RWPE1 (cell line): ENCODE measurements around the gene DDX47.
"Not testable (repeated sequence)": the region's sequence is repeated elsewhere in the genome, so short reads cannot be mapped to it uniquely, and the experiment has no call there.

Source experiments
- CTCF ChIA-PET: fragments of 350-600 bp; sonication (Branson Sonifier 250); formaldehyde crosslinking; extraction: SDS; loops from one replicate; lab custom pipeline; 2021; lab: Yijun Ruan, JAX
- POLR2A ChIA-PET: fragments of 400-600 bp; formaldehyde crosslinking; extraction: SDS; loops from one replicate; lab custom pipeline; 2020; ENCODE audit warnings: antibody characterized with exemption; ENCODE audit not compliant: low non-redundant PET; lab: Yijun Ruan, JAX
- DNase-seq: peaks from one replicate; pipeline ENCODE4 v3.0.0; 2012; ENCODE audit warnings: low spot score
- H3K27ac ChIP-seq: fragments of 450-650 bp; 2 replicates; pipeline ENCODE4 v1.5.1; 2017
- TF ChIP-seq, protein P1 (sequence below): fragments of 450-650 bp; conservative IDR thresholded peaks from 2 replicates; pipeline ENCODE4 v1.5.1; 2017; ENCODE audit warnings: low read depth, mild to moderate bottlenecking

Gene DDX47

DNA sequence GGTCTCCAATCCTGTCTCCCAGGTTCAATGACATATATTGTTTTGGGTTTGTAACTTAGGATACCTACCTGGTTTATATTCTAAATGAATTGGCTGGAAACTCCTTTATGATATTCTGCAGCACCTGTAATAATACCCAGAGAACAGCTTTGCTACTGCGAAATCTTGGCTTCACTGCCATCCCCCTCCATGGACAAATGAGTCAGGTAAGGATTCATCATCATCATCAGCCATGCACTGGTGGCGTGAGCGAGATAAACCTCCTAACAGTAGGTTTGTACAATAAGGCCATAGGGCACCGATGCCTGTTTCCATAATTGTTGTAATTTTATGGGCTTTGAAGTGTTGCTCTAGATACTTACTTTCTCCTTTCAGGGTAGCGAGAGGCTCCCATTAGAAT lies 10.7 kb downstream of the DDX47 start:
- H3K27ac ChIP-seq = no peak overlapping the region
- CTCF ChIA-PET = no interaction called here
- TF ChIP-seq, protein P1, sequence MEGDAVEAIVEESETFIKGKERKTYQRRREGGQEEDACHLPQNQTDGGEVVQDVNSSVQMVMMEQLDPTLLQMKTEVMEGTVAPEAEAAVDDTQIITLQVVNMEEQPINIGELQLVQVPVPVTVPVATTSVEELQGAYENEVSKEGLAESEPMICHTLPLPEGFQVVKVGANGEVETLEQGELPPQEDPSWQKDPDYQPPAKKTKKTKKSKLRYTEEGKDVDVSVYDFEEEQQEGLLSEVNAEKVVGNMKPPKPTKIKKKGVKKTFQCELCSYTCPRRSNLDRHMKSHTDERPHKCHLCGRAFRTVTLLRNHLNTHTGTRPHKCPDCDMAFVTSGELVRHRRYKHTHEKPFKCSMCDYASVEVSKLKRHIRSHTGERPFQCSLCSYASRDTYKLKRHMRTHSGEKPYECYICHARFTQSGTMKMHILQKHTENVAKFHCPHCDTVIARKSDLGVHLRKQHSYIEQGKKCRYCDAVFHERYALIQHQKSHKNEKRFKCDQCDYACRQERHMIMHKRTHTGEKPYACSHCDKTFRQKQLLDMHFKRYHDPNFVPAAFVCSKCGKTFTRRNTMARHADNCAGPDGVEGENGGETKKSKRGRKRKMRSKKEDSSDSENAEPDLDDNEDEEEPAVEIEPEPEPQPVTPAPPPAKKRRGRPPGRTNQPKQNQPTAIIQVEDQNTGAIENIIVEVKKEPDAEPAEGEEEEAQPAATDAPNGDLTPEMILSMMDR = no peak
- POLR2A ChIA-PET = no interaction called here
- DNase-seq = no peak

DNA sequence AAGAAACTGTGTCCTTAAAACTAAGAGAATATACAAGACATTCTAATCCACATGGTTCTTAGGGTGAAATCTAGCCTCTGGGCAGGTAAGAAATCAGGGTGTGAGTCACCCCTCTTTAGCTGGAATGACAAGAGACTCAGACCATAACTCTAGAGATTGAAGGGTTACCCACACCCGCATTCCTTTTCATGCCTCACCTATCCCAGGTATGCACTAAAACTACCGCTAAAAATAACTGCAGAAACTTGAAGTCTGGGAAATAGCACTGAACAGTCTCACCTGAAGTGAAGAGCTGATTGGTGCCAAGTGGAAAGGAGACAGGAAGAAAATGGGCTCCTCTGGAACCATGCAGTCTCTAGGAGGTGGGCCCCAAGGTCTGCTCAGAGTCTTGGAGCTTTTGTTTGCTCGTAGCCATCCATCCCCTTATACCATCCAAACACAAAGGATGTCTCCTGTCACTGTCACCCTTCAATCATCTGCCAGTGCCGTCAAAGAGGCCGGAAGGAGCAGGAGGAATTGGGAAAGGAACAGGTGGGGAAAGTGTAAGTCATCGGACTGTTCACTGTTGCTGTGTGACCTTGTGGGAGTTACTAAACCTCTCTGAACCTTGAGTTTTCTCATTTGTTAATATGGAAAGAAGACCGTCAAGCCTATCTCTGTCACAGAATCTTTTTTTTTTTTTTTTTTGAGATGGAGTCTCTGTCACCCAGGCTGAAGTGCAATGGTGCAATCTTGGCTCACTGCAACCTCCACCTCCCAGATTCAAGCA lies 22.4 kb downstream of the DDX47 start:
- DNase-seq = peak; percentile 97
- H3K27ac ChIP-seq = peak overlapping the region; percentile 82
- POLR2A ChIA-PET = interaction anchor here (0.9 kb wide), 1 partner anchor 37 kb away, joined by 5 read pairs; no protein-coding TSS in a partner anchor
- CTCF ChIA-PET = interaction anchor here (1.0 to 1.5 kb wide), 4 partner anchors 46 to 81 kb away, joined by 3 read pairs; partner anchors contain the start of gene GPRC5A
- TF ChIP-seq, protein P1 = no peak

DNA sequence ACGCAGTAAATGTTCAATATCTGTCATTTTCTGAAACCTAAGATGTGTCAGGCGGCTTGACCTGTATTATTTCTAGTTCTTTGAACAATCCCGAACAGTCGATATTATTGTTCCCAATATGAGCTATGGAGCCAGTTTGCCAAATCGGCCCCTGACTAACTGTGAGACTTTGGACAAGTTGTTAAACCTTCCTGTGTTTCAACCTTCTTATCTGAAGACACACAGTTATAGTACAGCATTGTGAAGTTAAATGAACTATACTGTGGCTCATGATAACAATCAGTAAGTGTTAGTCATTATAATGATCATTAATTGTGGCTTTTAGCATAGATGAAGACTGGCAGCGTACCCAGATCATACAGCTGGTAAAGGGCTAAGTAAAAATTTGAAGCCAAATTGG lies 23.4 kb downstream of the DDX47 start:
- CTCF ChIA-PET = interaction anchor here (0.6 to 1.7 kb wide), 10 partner anchors 14 to 140 kb away, joined by 3 to 13 read pairs (median 4); partner anchors contain the start of genes DDX47 and GPRC5A
- no peak overlapping the region for H3K27ac ChIP-seq
- DNase-seq = no peak
- TF ChIP-seq, protein P1 = no peak
- POLR2A ChIA-PET = interaction anchor here (2.5 kb wide), 1 partner anchor 54 kb away, joined by 11 read pairs; the partner anchor contains the start of gene GPRC5A

DNA sequence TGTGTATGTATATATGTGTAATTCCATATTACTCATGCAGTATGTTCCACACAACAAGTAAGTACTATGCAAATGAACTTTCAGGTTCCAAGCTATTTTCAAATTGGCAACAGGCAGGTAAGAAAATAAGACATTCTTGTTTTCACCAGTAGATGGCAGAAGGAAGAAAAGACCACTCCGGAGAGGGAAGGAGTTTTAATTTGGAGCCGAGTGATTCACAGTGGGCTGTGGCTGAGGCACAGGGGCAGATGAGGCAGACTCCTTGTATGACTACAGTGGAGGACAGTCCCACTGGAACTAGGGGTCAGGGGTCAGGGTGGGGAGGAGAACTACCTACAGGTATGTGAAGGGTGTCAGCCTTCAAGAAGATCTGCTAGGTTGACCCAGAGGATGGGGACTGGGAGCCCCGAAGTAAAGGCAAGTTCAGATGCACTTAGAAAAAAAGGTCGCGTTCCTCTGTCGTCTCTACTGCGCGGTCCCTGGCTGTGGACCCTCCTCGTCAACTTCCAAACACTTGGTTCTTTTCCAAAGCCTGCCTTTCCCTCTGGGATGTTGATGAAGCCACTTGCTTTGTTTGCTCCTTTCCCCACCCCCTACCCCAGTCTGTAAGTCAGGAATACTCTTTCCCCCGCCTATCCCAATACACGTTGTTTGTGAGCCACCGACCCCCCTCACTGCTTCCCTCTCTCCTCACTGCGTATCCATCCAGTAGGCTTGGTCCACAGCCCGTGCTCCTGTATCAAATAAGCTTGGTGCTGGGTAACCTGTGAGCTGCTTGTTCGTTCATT lies 24.1 kb downstream of the DDX47 start:
- POLR2A ChIA-PET = interaction anchor here (1.4 to 2.5 kb wide), 2 partner anchors 34 to 54 kb away, joined by 6 to 11 read pairs; partner anchors contain the start of gene GPRC5A
- TF ChIP-seq, protein P1 = peak; percentile 35; the same call in 1 of the 2 replicates
- H3K27ac ChIP-seq = peak overlapping the region; percentile 78
- DNase-seq = peak; percentile 69
- CTCF ChIA-PET = interaction anchor here (0.5 to 1.7 kb wide), 13 partner anchors 14 to 216 kb away, joined by 3 to 13 read pairs (median 3); partner anchors contain the start of genes DDX47 and GPRC5A

DNA sequence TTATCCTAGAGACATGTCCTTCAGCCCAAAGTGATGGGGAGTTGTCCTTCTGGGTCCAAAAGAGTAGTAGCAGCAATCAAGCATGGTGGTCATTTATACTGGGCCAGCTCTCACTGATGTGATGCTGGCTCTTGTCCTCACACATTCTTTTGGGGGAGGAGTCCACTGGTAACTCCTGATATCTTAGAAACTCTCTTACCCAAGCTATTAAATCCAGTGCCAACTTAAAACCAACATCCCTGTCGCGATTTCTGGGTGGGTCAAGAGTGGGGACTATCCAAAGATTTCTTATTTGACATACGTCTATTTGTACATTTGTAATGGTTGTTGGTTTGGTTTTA lies 24.6 kb downstream of the DDX47 start:
- TF ChIP-seq, protein P1 = no peak
- CTCF ChIA-PET = interaction anchor here (0.5 to 1.7 kb wide), 8 partner anchors 34 to 1119 kb away, joined by 3 to 7 read pairs (median 3); partner anchors contain the start of gene GPRC5A
- POLR2A ChIA-PET = interaction anchor here (0.6 to 2.5 kb wide), 3 partner anchors 34 to 266 kb away, joined by 6 to 11 read pairs (median 7); partner anchors contain the start of genes GPRC5A and GSG1
- H3K27ac ChIP-seq = peak overlapping the region; percentile 78
- no peak for DNase-seq

DNA sequence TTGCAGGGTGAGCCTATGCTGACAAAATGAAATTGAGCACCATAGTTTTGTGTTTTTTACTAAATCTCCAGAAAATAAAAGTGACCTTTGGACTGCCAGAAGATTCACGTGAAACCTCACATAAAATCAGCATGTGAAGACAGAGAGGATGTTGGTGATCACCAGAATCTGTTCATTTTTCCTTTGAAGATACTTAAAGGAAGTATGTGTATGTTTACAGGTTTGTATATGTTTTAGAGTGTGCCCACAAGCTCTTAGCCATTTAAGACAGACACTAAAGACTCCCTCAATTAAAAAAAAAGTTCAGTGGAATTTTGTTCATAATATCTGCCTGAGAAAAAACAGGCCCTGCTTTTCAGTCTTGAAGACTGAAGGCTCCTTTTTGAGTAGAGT lies 25.9 kb downstream of the DDX47 start:
- POLR2A ChIA-PET = interaction anchor here (0.5 to 2.5 kb wide), 2 partner anchors 52 to 1202 kb away, joined by 10 to 11 read pairs; partner anchors contain the start of gene GPRC5A
- CTCF ChIA-PET = interaction anchor here (1.3 kb wide), 1 partner anchor 52 kb away, joined by 7 read pairs; the partner anchor contains the start of gene GPRC5A

DNA sequence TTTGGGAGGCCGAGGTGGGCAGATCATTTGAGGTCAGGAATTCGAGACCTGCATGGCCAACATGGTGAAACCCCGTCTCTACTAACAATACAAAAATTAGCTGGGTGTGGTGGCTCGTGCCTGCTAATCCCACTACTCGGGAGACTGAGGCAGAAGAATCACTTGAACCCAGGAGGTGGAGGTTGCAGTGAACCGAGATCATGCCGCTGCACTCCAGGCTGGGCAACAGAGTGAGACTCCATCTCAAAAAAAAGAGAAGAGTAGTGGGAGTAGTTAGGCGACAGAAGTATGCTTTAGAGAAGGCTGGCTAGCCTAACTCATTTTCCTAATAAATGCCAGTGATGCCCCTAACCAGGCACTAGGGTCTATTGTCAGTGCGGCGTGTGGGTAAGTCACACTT lies 26.3 kb downstream of the DDX47 start:
- CTCF ChIA-PET, DNase-seq, POLR2A ChIA-PET: not testable (repeated sequence)
- H3K27ac ChIP-seq = peak overlapping the region; percentile 78

More for the DNA sequence above, 25.9 kb downstream of the DDX47 start:
- peak overlapping the region; percentile 78 for H3K27ac ChIP-seq
- DNase-seq = no peak
- TF ChIP-seq, protein P1 = no peak
